ENCODE results near the gene KIF22. TPM values are rescaled to one million over a fixed set of nuclear protein-coding genes. Genes with fewer than 3 reads are reported as not detected.

Gene KIF22
- total RNA-seq, 1 experiment from 2014 or later: 111 TPM

DNA sequence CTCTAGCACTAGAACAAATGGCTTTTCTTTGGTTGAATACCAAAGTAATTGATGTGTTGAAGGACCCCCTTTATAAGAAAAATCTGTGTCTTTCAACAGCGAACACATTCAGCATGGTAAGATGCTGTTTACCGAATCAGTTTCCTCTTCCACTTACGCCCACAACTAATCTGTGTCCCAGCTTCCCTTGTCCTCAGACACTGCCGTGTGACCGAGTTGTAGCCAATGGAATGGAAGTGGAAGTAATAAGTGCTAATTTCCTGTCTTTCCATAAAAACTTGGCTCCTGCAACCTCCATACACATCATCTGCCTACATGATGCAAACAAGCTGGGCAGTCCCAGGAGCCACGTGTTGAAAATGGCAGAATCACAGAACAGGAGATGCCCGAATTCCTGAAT is 62.1 kb downstream of the KIF22 start:
- in situ Hi-C loops (cut with HindIII; ENCODE audit: low pct_unique_long_range_greater_than_20kb, low sequenced_read_pairs): no loop called here
- no TSS peak for BruUV-seq (replicated peaks)
- POLR2A ChIA-PET: interaction anchor here (0.8 kb wide), 1 partner anchor 14 kb away, joined by 12 read pairs; no protein-coding TSS in a partner anchor
- Histone ChIP-seq H3K4me3 (ENCODE audit: low read depth in 2 of 2, low read length in 2 of 2) (no peak overlapping the region), H3K4me1 (ENCODE audit: control insufficient read depth, insufficient read depth, low read length) (no peaks in the 10 kb centered on the region), H3K9me3 (ENCODE audit: control insufficient read depth, insufficient read depth, low read depth, low read length) (no peaks in the 10 kb centered on the region), H3K27me3 (ENCODE audit: control insufficient read depth, insufficient read depth, low read length) (no peaks in the 10 kb centered on the region), H3K36me3 (ENCODE audit: control insufficient read depth, insufficient read depth, low read length) (no peaks in the 10 kb centered on the region), H3K27ac (ENCODE audit: low read length) (no peak overlapping the region)
- no peak for ATAC-seq
- intact Hi-C loops (cut with micrococcal nuclease; ENCODE audit: unreplicated experiment): no loop called here
- DNase-seq (ENCODE audit: low read depth, low spot score): no peak
- CTCF ChIA-PET: no interaction called here
- TF ChIP-seq, protein P1, sequence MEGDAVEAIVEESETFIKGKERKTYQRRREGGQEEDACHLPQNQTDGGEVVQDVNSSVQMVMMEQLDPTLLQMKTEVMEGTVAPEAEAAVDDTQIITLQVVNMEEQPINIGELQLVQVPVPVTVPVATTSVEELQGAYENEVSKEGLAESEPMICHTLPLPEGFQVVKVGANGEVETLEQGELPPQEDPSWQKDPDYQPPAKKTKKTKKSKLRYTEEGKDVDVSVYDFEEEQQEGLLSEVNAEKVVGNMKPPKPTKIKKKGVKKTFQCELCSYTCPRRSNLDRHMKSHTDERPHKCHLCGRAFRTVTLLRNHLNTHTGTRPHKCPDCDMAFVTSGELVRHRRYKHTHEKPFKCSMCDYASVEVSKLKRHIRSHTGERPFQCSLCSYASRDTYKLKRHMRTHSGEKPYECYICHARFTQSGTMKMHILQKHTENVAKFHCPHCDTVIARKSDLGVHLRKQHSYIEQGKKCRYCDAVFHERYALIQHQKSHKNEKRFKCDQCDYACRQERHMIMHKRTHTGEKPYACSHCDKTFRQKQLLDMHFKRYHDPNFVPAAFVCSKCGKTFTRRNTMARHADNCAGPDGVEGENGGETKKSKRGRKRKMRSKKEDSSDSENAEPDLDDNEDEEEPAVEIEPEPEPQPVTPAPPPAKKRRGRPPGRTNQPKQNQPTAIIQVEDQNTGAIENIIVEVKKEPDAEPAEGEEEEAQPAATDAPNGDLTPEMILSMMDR (IDR thresholded peaks at IDR 0.05): no peak
- TF ChIP-seq REST (IDR thresholded peaks at IDR 0.05; ENCODE audit: insufficient read depth in 1 of 2, low read depth in 2 of 2, low read length in 1 of 2) (no peak), TCF7L2 (IDR thresholded peaks at IDR 0.05; ENCODE audit: low read depth, low read length) (no peak), SIN3A (IDR thresholded peaks at IDR 0.05; ENCODE audit: borderline replicate concordance, insufficient read depth, low read depth, low read length) (no peak), POLR2AphosphoS5 (IDR thresholded peaks at IDR 0.05; ENCODE audit: low read depth, low read length) (no peak)

- DNase-seq (ENCODE audit: low read depth, low spot score) (no peak), ATAC-seq (peak; percentile 38)
- CTCF ChIA-PET: no interaction called here
- Histone ChIP-seq H3K27ac (ENCODE audit: low read length) (no peak overlapping the region), H3K36me3 (ENCODE audit: control insufficient read depth, insufficient read depth, low read length) (no peaks in the 10 kb centered on the region), H3K9me3 (ENCODE audit: control insufficient read depth, insufficient read depth, low read depth, low read length) (no peaks in the 10 kb centered on the region), H3K27me3 (ENCODE audit: control insufficient read depth, insufficient read depth, low read length) (no peaks in the 10 kb centered on the region), H3K4me3 (ENCODE audit: low read depth in 2 of 2, low read length in 2 of 2) (no peak overlapping the region), H3K4me1 (ENCODE audit: control insufficient read depth, insufficient read depth, low read length) (no peaks in the 10 kb centered on the region)
- BruUV-seq (replicated peaks): no TSS peak
- TF ChIP-seq POLR2AphosphoS5 (IDR thresholded peaks at IDR 0.05; ENCODE audit: low read depth, low read length) (no peak), REST (IDR thresholded peaks at IDR 0.05; ENCODE audit: insufficient read depth in 1 of 2, low read depth in 2 of 2, low read length in 1 of 2) (no peak), SIN3A (IDR thresholded peaks at IDR 0.05; ENCODE audit: borderline replicate concordance, insufficient read depth, low read depth, low read length) (no peak), TCF7L2 (IDR thresholded peaks at IDR 0.05; ENCODE audit: low read depth, low read length) (no peak)
- TF ChIP-seq, protein P1 (IDR thresholded peaks at IDR 0.05): no peak
- intact Hi-C loops (cut with micrococcal nuclease; ENCODE audit: unreplicated experiment) (no loop called here), in situ Hi-C loops (cut with HindIII; ENCODE audit: low pct_unique_long_range_greater_than_20kb, low sequenced_read_pairs) (no loop called here)
- POLR2A ChIA-PET: no interaction called here
Observed at GRCh38 chr16:29854520-29855100, 64.1 kb downstream of the KIF22 start.
